GF-D8 (cell line): Measurements from ENCODE around the gene KNTC1.
"Not testable (repeated sequence)": the region's sequence is repeated elsewhere in the genome, so short reads cannot be mapped to it uniquely, and the experiment has no call there.

Source experiments
- DNase-seq: peaks from one replicate; lab custom pipeline; 2025; lab: John Stamatoyannopoulos, UW

Gene KNTC1

GRCh38 chr12:122646517-122647217, 119.6 kb downstream of the KNTC1 start:
- DNase-seq = peak; percentile 98

GRCh38 chr12:122651520-122652224, 124.6 kb downstream of the KNTC1 start:
- no peak for DNase-seq

GRCh38 chr12:122653291-122653690, 126.2 kb downstream of the KNTC1 start:
- not testable (repeated sequence) for DNase-seq

- no peak for DNase-seq
Observed at GRCh38 chr12:122656298-122656697, 129.2 kb downstream of the KNTC1 start.

- DNase-seq = peak; percentile 10
Observed at GRCh38 chr12:122659579-122659978, 132.5 kb downstream of the KNTC1 start.

- no peak for DNase-seq
Observed at GRCh38 chr12:122661246-122661645, 134.2 kb downstream of the KNTC1 start.

- no peak for DNase-seq
Observed at GRCh38 chr12:122661938-122662337, 134.9 kb downstream of the KNTC1 start.

- no peak for DNase-seq
Observed at GRCh38 chr12:122665349-122665748, 138.3 kb downstream of the KNTC1 start.

- no peak for DNase-seq
Observed at GRCh38 chr12:122665759-122666158, 138.7 kb downstream of the KNTC1 start.

- no peak for DNase-seq
Observed at GRCh38 chr12:122668268-122668667, 141.2 kb downstream of the KNTC1 start.

- DNase-seq = no peak
Observed at GRCh38 chr12:122669397-122670070, 142.5 kb downstream of the KNTC1 start.

GRCh38 chr12:122672515-122672914, 145.5 kb downstream of the KNTC1 start:
- DNase-seq = no peak
